Erythroblast (primary cell): ENCODE results near the gene FOXA1.

Experiments
- GATA1 ChIP-seq: IDR thresholded peaks from 2 replicates; pipeline ENCODE4 v1.6.1; 2011; ENCODE audit warnings: low read depth, mild to moderate bottlenecking, control low read depth, low read length, moderate library complexity
- POLR2A ChIP-seq: IDR thresholded peaks from 2 replicates; pipeline ENCODE4 v1.6.1; 2011; ENCODE audit warnings: mild to moderate bottlenecking, low read length

- TF ChIP-seq POLR2A (no peak), GATA1 (no peak)
Measured at GRCh38 chr14:37601865-37602264, 6.8 kb upstream of the FOXA1 start.
